NCI-H2196 (cell line): ENCODE data around the gene SPACA1.
"Not testable (repeated sequence)": the region's sequence is repeated elsewhere in the genome, so short reads cannot be mapped to it uniquely, and the experiment has no call there.

Experiments
- DNase-seq: peaks from one replicate; lab custom pipeline; 2025; ENCODE audit not compliant: unreplicated experiment; lab: John Stamatoyannopoulos, UW

The SPACA1 gene, protein sequence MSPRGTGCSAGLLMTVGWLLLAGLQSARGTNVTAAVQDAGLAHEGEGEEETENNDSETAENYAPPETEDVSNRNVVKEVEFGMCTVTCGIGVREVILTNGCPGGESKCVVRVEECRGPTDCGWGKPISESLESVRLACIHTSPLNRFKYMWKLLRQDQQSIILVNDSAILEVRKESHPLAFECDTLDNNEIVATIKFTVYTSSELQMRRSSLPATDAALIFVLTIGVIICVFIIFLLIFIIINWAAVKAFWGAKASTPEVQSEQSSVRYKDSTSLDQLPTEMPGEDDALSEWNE

DNA sequence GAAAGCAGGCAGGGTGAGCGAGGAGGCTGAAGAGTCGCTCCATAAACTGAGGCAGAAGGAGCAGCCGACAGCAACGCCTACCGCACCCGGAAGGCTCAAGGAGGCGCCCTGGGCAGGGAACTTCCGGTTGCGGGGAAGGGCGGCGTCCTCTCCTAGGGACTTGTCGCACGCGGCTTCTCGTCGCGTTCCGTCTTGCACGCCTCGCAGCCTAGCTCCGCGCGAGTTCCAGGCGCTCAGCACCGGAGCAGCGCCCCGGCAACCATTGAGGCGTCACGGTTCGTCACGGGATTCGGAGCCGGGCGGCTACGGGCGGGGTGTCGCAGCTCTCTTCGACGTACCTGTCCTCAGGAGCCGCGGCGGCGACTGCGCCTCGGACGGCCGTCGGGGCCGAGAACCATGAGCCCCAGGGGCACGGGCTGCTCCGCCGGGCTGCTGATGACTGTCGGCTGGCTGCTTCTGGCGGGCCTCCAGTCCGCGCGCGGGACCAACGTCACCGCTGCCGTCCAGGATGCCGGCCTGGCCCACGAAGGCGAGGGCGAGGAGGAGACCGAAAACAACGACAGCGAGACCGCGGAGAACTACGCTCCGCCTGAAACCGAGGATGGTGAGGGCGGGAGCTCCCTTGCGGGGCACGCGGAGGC, at the start of gene SPACA1:
TSS of gene SPACA1 (plus strand) at position 332 of the 641 bp plus-strand sequence. CDS start at position 397, 65 bp downstream.
- DNase-seq = no peak

- DNase-seq = no peak
Observed at GRCh38 chr6:88000713-88001112, 46.9 kb upstream of the SPACA1 start.

DNA sequence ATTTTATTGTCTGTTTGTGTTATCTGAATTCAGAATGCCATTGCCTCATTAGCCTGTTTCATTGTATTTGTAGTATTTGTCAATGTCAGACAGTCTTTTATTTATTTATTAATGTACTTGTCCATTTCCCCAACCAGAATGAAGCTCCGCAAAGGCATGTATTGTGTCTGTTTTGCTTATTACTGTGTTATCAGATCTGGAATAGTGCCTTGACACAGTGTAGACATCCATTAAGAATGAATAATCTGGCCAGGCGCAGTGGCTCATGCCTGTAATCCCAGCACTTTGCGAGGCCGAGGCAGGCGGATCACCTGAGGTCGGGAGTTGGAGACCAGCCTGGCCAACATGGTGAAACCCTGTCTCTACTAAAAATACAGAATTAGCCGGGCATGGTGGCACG, 46.4 kb upstream of the SPACA1 start:
- DNase-seq = not testable (repeated sequence)

DNA sequence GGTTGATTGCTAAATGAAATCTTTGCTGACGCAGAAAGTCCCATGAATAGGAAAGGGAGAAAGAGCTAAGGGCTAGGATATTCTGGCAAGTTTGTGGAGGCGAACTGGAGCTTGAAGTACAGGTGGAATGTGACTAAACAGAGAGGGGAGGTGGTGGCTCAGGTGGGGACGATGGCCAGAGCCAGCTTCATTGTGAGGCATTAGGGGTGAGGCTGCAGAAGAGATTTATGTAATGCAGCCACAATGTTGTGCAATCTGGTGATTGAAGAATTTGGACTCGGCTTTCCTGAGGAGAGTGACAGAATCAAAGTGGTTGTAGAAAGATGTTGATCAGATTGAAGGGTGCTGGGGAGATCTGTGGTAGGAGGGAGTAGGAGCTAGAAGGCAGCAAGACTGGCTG, 42.9 kb upstream of the SPACA1 start:
- no peak for DNase-seq

- no peak for DNase-seq
Observed at GRCh38 chr6:88006557-88006956, 41.1 kb upstream of the SPACA1 start.

- DNase-seq = no peak
Observed at GRCh38 chr6:88008411-88008810, 39.2 kb upstream of the SPACA1 start.

DNA sequence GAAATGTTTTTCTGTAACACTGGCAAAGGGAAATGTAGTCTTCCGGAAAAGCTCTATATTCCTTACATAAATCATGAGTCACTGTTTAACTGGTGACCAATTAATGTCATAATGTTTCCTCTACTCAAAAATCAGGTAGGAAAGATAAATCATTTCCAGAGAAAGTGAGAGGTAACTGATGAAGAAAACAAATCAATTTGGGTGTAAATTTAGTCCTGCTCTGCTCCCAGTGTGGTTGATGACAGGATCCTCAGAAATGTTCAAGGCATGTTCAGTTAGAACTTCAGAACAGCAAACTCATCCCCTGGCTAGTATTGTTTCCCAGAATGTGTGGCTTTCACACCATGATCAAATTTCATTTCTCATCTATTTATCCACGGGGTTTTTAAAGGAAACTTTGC, 38.8 kb upstream of the SPACA1 start:
- DNase-seq = no peak

- no peak for DNase-seq
Observed at GRCh38 chr6:88013015-88013414, 34.6 kb upstream of the SPACA1 start.

GRCh38 chr6:88013554-88013953, 34.1 kb upstream of the SPACA1 start:
- DNase-seq = no peak

- DNase-seq = no peak
Observed at GRCh38 chr6:88020439-88020838, 27.2 kb upstream of the SPACA1 start.

DNA sequence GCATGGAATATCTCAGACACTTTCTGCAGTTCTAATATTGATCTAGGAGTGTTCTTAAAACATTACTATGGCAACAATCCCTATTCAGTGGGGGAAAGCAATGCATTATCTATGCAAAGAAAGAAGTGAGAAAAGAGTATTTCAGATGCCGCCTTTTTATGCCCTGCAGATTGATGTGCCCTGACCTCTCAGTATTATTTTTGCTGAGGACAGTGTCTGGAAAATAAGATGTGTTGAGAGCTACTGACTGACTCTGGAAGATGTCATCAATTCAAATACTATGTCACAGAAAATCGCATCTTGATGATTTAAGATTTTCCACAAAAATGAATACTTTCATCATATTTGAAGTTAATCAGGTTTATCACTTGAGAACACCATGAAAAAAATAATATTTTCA, 22.9 kb upstream of the SPACA1 start:
- no peak for DNase-seq

DNA sequence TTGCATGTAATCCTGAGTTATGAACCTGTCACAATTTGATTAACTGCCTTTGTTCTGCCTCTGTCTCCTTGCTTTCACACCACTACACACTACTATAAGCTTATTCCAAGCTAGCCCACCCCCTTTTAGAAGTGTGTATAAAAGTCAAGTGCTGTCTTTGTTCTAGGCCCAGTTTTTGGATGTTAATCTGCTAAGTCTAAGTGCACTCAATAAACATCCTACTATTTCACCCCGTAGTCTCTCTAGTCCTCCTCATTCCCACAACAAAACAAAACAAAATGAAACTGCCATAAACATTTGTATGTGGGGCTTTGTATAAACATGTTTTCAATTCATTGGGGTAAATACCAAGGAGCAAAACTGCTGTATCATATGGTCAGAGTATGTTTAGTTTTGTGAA, 16.1 kb upstream of the SPACA1 start:
- no peak for DNase-seq

GRCh38 chr6:88044530-88044929, 3.1 kb upstream of the SPACA1 start:
- DNase-seq = no peak

- no peak for DNase-seq
Observed at GRCh38 chr6:88045521-88046136, 2.0 kb upstream of the SPACA1 start.

GRCh38 chr6:88048578-88048977, 937 bp downstream of the SPACA1 start:
- DNase-seq = no peak

DNA sequence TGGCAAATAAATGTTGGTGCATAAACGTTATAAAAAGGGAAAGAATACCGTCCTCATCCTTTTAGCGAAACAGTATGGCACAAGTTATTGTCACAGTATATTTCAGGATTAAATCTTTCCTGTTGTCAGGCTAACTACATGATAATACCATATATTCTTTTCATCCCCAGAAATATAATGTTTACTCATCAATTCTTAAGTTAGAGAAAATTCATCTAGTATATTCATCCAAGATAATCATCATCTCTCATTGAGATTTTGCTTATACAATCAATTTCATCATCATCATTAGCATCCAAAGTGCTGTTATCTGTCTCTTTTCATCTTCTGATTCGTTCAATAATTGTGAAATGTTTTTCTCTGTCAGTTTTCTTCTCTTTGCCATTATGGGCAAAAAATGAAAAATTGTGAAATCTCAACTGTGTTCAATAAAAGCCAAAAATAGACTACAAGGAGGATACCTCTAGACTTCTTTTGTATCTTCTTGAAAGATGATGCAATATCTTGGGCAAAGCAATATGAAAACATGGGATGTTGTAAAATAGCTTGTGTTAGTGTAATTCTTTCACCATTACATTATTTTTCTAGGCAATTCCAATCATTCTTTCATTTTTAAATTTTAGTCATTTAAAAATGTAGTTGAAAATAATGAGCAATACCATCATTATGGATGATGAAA, 2.6 kb downstream of the SPACA1 start:
- DNase-seq = no peak

DNA sequence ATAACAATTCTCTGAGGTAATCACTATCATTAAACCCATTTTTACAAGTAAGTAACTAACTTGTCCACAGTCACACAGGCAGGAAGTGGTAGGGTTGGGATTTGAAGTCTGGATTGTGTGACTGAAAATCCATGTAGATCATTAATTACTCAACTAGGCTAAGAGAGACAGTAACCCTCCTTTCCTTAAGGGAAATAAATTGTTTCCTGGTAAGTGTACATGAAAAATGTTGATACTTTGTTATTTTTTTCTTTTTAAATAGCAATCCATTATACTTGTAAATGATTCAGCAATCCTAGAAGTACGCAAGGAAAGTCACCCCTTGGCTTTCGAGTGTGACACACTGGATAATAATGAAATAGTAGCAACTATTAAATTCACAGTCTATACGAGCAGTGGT, 11.6 kb downstream of the SPACA1 start:
- DNase-seq = no peak

- DNase-seq = no peak
Observed at GRCh38 chr6:88062376-88062775, 14.7 kb downstream of the SPACA1 start.

DNA sequence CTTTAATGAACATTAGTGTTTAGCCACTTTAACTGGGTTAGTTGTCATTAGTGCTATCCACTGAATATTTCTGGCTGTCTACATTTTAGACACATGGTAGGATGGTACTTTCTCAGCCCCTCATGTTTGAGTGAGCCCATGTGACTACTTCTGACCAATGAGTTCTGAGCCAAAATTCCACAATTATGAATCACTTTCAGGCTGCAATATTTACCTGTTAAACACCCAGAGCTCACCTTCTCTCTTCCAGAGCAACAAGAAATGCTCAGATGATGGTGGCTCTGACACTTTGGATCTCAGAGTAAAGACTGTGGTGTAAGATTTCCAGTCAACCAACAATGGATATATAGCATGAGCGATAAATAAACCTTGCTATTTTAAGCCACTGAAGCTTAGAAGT, 24.8 kb downstream of the SPACA1 start:
- DNase-seq = no peak

GRCh38 chr6:88074791-88075190, 27.1 kb downstream of the SPACA1 start:
- DNase-seq = no peak

- no peak for DNase-seq
Observed at GRCh38 chr6:88077305-88077704, 29.7 kb downstream of the SPACA1 start.

GRCh38 chr6:88086792-88087191, 39.2 kb downstream of the SPACA1 start:
- DNase-seq = no peak
